OCI-LY7 (cell line): Measurements from ENCODE around the gene DPYSL4.

Experiments used
- EZH2phosphoT487 ChIP-seq: fragments of 200-600 bp; sonication (generic); IDR thresholded peaks from 2 replicates; pipeline ENCODE4 v1.6.1; 2018; ENCODE audit warnings: low read depth, borderline replicate concordance, mild to moderate bottlenecking, mixed run types, antibody characterized with exemption, low read length, moderate library complexity, mixed read lengths
- TF ChIP-seq, protein P1 (sequence below): fragments of 200-600 bp; sonication (generic); conservative IDR thresholded peaks from 2 replicates; pipeline ENCODE4 v1.5.1; 2014; ENCODE audit warnings: mild to moderate bottlenecking, antibody characterized with exemption, low read length, moderate library complexity, mixed read lengths

DNA sequence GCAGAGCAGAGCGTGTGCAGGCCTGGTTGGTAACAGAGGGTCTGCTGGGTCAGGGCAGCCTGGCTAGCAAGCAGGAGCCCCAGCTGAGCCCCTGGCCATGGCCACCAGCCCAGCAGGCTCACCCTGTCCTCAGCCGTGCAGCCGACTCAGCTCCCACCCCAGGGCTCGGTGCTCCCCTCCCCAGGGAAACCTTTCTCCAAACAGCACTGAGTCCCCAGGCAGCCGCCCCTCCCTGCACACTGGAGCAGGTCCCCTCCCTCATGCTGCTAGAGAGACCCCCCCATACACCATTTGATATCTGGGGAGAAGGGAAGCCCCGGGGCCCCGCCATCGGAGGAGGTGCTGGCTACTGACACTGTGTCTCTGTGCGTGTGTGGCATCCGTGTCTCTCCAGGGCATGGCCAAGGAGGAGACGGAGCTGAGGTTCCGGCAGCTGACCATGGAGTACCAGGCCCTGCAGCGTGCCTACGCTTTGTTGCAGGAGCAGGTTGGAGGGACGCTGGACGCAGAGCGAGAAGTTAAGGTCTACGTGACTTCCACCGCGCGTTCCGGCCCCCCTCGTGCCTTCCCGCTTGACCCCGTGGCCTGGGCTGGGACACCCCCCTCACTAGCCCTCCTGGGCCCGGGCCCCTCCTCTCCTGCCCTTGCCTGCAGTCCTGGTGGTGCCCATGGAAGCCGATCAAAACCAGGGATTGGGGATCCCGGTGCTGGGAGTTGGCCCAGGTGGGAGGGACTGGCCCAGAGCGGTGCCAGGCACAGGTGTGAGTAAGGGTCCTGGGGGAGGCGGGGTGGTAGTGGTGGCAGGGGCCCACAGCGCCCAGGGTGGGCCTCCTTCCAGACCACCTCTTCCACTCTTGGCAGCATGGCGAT, 45.0 kb upstream of the DPYSL4 start:
- TF ChIP-seq, protein P1, sequence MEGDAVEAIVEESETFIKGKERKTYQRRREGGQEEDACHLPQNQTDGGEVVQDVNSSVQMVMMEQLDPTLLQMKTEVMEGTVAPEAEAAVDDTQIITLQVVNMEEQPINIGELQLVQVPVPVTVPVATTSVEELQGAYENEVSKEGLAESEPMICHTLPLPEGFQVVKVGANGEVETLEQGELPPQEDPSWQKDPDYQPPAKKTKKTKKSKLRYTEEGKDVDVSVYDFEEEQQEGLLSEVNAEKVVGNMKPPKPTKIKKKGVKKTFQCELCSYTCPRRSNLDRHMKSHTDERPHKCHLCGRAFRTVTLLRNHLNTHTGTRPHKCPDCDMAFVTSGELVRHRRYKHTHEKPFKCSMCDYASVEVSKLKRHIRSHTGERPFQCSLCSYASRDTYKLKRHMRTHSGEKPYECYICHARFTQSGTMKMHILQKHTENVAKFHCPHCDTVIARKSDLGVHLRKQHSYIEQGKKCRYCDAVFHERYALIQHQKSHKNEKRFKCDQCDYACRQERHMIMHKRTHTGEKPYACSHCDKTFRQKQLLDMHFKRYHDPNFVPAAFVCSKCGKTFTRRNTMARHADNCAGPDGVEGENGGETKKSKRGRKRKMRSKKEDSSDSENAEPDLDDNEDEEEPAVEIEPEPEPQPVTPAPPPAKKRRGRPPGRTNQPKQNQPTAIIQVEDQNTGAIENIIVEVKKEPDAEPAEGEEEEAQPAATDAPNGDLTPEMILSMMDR = no peak
- no peak for TF ChIP-seq EZH2phosphoT487
